ENCODE results near the gene METTL9. TPM values are rescaled to one million over a fixed set of nuclear protein-coding genes. Genes with fewer than 3 reads are reported as not detected.

METTL9 gene
- polyA plus RNA-seq, 5 donors: 140 to 201 (median 168) TPM

GRCh38 chr16:21703589-21704174 lies 104.3 kb downstream of the METTL9 start:
- DNase-seq: no peak

GRCh38 chr16:21704266-21704665 lies 104.9 kb downstream of the METTL9 start:
- no peak for DNase-seq

GRCh38 chr16:21704733-21705132 lies 105.4 kb downstream of the METTL9 start:
- DNase-seq: no peak

Other genes with a start within 250 kb of the METTL9 start
- 1 to 10 TPM; 3.7 to 7.0 (median 6.2) TPM for gene IGSF6, start 53.0 kb downstream of the METTL9 start, polyA plus RNA-seq (ENCODE audit: insufficient read depth in 1 of 5, insufficient read length in 5 of 5, low replicate concordance in 1 of 5)
- gene OTOA, start 64.4 kb downstream of the METTL9 start, polyA plus RNA-seq (ENCODE audit: insufficient read depth in 1 of 5, insufficient read length in 5 of 5, low replicate concordance in 1 of 5): under 1 TPM in 3 of 5 donors, not detected in 2; 0.11 to 0.26 (median 0.13) TPM